ENCODE measurements around the gene C6orf52. TPM values are rescaled to one million over a fixed set of nuclear protein-coding genes. Genes with fewer than 3 reads are reported as not detected.
A peak's percentile ranks its signal among the peaks of the same experiment; 100 is the strongest.

Gene C6orf52
- total and polyA plus RNA-seq, 2 of the 13 experiments (the other 11 are each of a cell fraction or from before 2014, with no cell fraction given) = 0.50 to 0.53 TPM

DNA sequence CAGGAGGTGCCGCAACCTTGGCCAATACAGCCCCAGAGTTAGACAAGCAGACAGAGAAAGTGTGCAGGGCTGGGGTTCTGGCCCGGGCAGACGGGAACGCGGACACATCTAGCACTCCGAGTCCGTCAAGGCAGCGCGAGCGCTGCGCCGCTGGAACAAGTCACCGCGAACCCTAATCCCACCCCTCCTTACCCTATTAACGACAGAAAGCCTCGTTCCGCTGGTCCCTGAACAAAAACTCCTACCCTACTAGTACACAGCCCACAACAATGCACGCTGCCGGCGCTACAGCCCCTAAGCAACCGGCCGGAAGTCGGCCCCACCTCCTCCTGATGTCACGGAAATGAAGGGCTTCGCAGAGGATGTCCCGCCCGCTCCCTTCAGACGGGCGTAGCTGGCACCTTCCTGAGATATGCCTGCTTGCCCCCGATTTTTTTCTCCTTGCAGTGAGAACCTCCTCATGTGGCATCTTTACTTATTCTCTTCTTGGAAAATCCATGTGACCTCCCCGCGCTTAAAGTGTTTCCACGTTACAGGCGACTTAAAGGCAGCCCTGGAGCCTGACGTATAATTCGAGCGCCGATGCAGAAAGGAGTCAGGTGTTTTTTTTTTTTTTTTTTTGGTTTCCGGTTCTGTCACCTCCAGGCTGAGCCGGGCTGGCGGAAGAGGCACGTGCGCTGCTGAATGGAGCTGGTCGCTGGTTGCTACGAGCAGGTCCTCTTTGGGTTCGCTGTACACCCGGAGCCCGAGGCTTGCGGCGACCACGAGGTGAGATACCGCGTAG lies at the start of gene C6orf52, which contains the start of gene PAK1IP1 (continued):
- TF ChIP-seq BCL6 (CRISPR knock-in tag; IDR thresholded peaks at IDR 0.05) (peak; percentile 42; the same call in 1 of the 2 replicates), ZNF468 (CRISPR knock-in tag; IDR thresholded peaks at IDR 0.05) (no peak), ATF2 (CRISPR knock-in tag; IDR thresholded peaks at IDR 0.05) (peak; percentile 37; the same call in 1 of the 2 replicates), RERE (CRISPR knock-in tag; IDR thresholded peaks at IDR 0.05; ENCODE audit: low read depth) (no peak), LCORL (IDR thresholded peaks at IDR 0.05) (peak; percentile 79; the same call in 1 of the 2 replicates), LCORL (CRISPR knock-in tag; IDR thresholded peaks at IDR 0.05) (no peak), ZNF33A (CRISPR knock-in tag; IDR thresholded peaks at IDR 0.05; ENCODE audit: borderline replicate concordance) (peak; percentile 53; the same call in 1 of the 2 replicates), RFXAP (CRISPR knock-in tag; IDR thresholded peaks at IDR 0.05; ENCODE audit: borderline replicate concordance) (peak; percentile 91), EP300 (IDR thresholded peaks at IDR 0.05; ENCODE audit: low read depth in 2 of 2, low read length in 2 of 2) (peak; percentile 27 to 45; a peak in 3 of 4 replicates), EP300 (CRISPR knock-in tag; IDR thresholded peaks at IDR 0.05; ENCODE audit: borderline replicate concordance) (peak; percentile 54; the same call in 1 of the 2 replicates), ZNF558 (CRISPR knock-in tag; IDR thresholded peaks at IDR 0.05; ENCODE audit: borderline replicate concordance) (peak; percentile 80; the same call in 1 of the 2 replicates), ZNF121 (CRISPR knock-in tag; IDR thresholded peaks at IDR 0.05) (peak; percentile 11; the same call in 1 of the 2 replicates), AGO2 (optimal IDR thresholded peaks at IDR 0.05; ENCODE audit: low read depth, low read length) (peak; percentile 52), TRIM24 (CRISPR knock-in tag; IDR thresholded peaks at IDR 0.05) (no peak), ZBTB49 (CRISPR knock-in tag; IDR thresholded peaks at IDR 0.05; ENCODE audit: borderline replicate concordance) (no peak; the same call in 1 of the 2 replicates), MED1 (CRISPR knock-in tag; IDR thresholded peaks at IDR 0.05) (peak; percentile 82), MTF2 (CRISPR knock-in tag; IDR thresholded peaks at IDR 0.05; ENCODE audit: borderline replicate concordance) (peak; percentile 33; the same call in 1 of the 2 replicates)
- TF ChIP-seq, protein P1, sequence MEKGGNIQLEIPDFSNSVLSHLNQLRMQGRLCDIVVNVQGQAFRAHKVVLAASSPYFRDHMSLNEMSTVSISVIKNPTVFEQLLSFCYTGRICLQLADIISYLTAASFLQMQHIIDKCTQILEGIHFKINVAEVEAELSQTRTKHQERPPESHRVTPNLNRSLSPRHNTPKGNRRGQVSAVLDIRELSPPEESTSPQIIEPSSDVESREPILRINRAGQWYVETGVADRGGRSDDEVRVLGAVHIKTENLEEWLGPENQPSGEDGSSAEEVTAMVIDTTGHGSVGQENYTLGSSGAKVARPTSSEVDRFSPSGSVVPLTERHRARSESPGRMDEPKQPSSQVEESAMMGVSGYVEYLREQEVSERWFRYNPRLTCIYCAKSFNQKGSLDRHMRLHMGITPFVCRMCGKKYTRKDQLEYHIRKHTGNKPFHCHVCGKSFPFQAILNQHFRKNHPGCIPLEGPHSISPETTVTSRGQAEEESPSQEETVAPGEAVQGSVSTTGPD (CRISPR knock-in tag; IDR thresholded peaks at IDR 0.05) = no peak
